ENCODE measurements around the gene TOMM7. TPM values are rescaled to one million over a fixed set of nuclear protein-coding genes. Genes with fewer than 3 reads are reported as not detected.

Gene TOMM7
- total RNA-seq, 1 experiment from 2014 or later: 325 TPM

DNA sequence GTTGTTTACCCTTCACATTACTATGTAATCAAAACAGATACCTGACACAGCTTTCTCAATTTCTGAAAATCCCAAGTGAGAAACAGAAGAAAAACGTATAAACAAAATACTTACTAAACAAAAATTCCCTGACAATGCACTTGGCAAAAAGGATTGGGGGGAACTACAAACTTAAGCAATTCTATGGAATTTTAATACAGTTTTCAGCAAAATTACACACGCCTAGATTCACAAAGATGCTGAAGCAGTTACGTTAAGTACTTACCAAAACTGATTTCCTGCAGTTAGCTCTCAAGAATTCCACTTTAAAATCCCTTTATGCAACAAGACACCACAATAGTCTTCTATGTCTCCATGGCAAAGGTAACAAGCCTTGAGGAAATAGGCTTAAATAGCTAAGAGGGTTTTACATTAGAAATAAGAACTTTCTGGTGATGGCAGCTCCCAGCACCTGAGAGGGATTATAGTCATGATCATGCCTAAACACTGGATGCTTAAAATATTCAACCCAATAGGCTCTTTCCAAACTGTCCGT, 10.8 kb downstream of the TOMM7 start:
- Histone ChIP-seq H4K20me1 (ENCODE audit: insufficient read depth) (peaks cover 5% of the 10 kb centered on the region; the same call in 1 of the 2 replicates), H3K27me3 (ENCODE audit: insufficient read depth, low read length) (no peaks in the 10 kb centered on the region), H3K9ac (ENCODE audit: low read length) (no peak overlapping the region), H2AFZ (ENCODE audit: low read depth, low read length, poor library complexity, severe bottlenecking) (no peak overlapping the region), H3K4me2 (ENCODE audit: low read length) (no peak overlapping the region), H3K4me1 (ENCODE audit: control insufficient read depth in 1 of 2, insufficient read depth in 2 of 2, low read length in 2 of 2) (peaks cover 2 to 5% of the 10 kb centered on the region in 2 experiments; a peak in 3 of 4 replicates), H3K36me3 (ENCODE audit: control insufficient read depth in 1 of 2, insufficient read depth in 2 of 2, low read length in 2 of 2) (peaks cover 10 to 28% of the 10 kb centered on the region in 2 experiments; a peak in 3 of 4 replicates), H3K27ac (ENCODE audit: low read depth, low read length) (no peak overlapping the region), H3K9me2 (ENCODE audit: insufficient read depth) (no peaks in the 10 kb centered on the region), H3K4me3 (replicated peaks in 1 of 2; ENCODE audit: low read depth in 1 of 2, low read length in 2 of 2) (no peak overlapping the region), H3K9me3 (ENCODE audit: control insufficient read depth in 1 of 2, insufficient read depth in 1 of 2, low read depth in 1 of 2, low read length in 2 of 2) (no peaks in the 10 kb centered on the region), H3K79me2 (ENCODE audit: insufficient read depth, low read length) (peaks cover 33% of the 10 kb centered on the region)
- ChIA-PET POLR2A (no interaction called here), CTCF (interaction anchor here (1.3 kb wide), 1 partner anchor 29 kb away, joined by 3 read pairs; no protein-coding TSS in a partner anchor), RAD21 (ENCODE audit: low non-redundant PET in 1 of 2, low total read pairs in 2 of 2, uncharacterized antibody in 2 of 2, unreplicated experiment in 2 of 2) (no interaction called here)
- TF ChIP-seq EGR1 (IDR thresholded peaks at IDR 0.05; ENCODE audit: low read depth) (no peak), POLR2AphosphoS5 (IDR thresholded peaks at IDR 0.05; ENCODE audit: low read depth, low read length) (peak; percentile 9; the same call in 1 of the 2 replicates)
- DNase-seq (ENCODE audit: low read depth, low spot score) (no peak), ATAC-seq (no peak)
- intact Hi-C loops (cut with micrococcal nuclease): no loop called here
- no TSS peak for BruUV-seq (replicated peaks)

DNA sequence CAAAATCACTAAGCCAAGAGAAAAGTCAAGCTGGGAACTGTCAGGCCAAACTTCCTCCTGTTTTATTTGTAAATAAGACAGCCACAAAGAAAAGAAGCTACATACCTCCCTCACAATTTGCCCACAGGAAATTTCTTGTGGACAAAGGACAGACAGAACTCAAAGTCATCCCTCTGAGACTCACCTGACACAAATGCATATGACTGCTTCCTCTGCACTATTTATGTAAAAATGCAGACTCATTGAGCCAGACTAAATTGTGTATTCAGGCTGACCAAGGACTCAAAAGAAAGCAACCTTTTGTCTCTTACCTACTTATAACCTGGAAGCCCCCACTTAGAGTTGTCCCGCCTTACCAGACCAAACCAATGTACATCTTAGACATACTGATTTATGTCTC, 11.8 kb downstream of the TOMM7 start:
- no peak overlapping the region for H2AFZ ChIP-seq (ENCODE audit: low read depth, low read length, poor library complexity, severe bottlenecking)
- H3K4me1 ChIP-seq (ENCODE audit: control insufficient read depth in 1 of 2, insufficient read depth in 2 of 2, low read length in 2 of 2): peaks cover 2 to 5% of the 10 kb centered on the region in 2 experiments; a peak in 3 of 4 replicates
- H3K27me3 ChIP-seq (ENCODE audit: insufficient read depth, low read length): no peaks in the 10 kb centered on the region
- DNase-seq (ENCODE audit: low read depth, low spot score): no peak
- H3K4me2 ChIP-seq (ENCODE audit: low read length): no peak overlapping the region
- TF ChIP-seq JUND (IDR thresholded peaks at IDR 0.05): no peak
- TF ChIP-seq ELF1 (IDR thresholded peaks at IDR 0.05; ENCODE audit: borderline replicate concordance, low read depth): no peak
- TF ChIP-seq FOSL1 (IDR thresholded peaks at IDR 0.05; ENCODE audit: low read depth): no peak
- TF ChIP-seq, protein P1, sequence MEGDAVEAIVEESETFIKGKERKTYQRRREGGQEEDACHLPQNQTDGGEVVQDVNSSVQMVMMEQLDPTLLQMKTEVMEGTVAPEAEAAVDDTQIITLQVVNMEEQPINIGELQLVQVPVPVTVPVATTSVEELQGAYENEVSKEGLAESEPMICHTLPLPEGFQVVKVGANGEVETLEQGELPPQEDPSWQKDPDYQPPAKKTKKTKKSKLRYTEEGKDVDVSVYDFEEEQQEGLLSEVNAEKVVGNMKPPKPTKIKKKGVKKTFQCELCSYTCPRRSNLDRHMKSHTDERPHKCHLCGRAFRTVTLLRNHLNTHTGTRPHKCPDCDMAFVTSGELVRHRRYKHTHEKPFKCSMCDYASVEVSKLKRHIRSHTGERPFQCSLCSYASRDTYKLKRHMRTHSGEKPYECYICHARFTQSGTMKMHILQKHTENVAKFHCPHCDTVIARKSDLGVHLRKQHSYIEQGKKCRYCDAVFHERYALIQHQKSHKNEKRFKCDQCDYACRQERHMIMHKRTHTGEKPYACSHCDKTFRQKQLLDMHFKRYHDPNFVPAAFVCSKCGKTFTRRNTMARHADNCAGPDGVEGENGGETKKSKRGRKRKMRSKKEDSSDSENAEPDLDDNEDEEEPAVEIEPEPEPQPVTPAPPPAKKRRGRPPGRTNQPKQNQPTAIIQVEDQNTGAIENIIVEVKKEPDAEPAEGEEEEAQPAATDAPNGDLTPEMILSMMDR (IDR thresholded peaks at IDR 0.05 in 2 of 3, conservative IDR thresholded peaks at IDR 0.05 in 1 of 3; ENCODE audit: borderline replicate concordance in 1 of 3, insufficient read depth in 1 of 3, low read depth in 2 of 3, low read length in 2 of 3): no peak
- TF ChIP-seq YY1 (IDR thresholded peaks at IDR 0.05; ENCODE audit: extremely low read depth, insufficient replicate concordance, low read depth, low read length): no peak
- no peak for TF ChIP-seq POLR2AphosphoS5 (IDR thresholded peaks at IDR 0.05; ENCODE audit: low read depth, low read length)
- H3K9me2 ChIP-seq (ENCODE audit: insufficient read depth): no peaks in the 10 kb centered on the region
- intact Hi-C loops (cut with micrococcal nuclease): no loop called here
- H3K4me3 ChIP-seq (replicated peaks in 1 of 2; ENCODE audit: low read depth in 1 of 2, low read length in 2 of 2): no peak overlapping the region
- H3K27ac ChIP-seq (ENCODE audit: low read depth, low read length): no peak overlapping the region
- POLR2A ChIA-PET: interaction anchor here (0.6 kb wide), 1 partner anchor 23 kb away, joined by 3 read pairs; no protein-coding TSS in a partner anchor
- CTCF ChIA-PET: interaction anchor here (1.1 to 1.3 kb wide), 2 partner anchors 28 to 245 kb away, joined by 3 to 4 read pairs; no protein-coding TSS in a partner anchor
- RAD21 ChIA-PET (ENCODE audit: low non-redundant PET in 1 of 2, low total read pairs in 2 of 2, uncharacterized antibody in 2 of 2, unreplicated experiment in 2 of 2): no interaction called here
- H3K9me3 ChIP-seq (ENCODE audit: control insufficient read depth in 1 of 2, insufficient read depth in 1 of 2, low read depth in 1 of 2, low read length in 2 of 2): no peaks in the 10 kb centered on the region
- H3K79me2 ChIP-seq (ENCODE audit: insufficient read depth, low read length): peaks cover 23% of the 10 kb centered on the region
- ATAC-seq: no peak
- H3K9ac ChIP-seq (ENCODE audit: low read length): no peak overlapping the region
- H4K20me1 ChIP-seq (ENCODE audit: insufficient read depth): peaks cover 5% of the 10 kb centered on the region; the same call in 1 of the 2 replicates
- no TSS peak for BruUV-seq (replicated peaks)
- peaks cover 8 to 20% of the 10 kb centered on the region in 2 experiments; a peak in 3 of 4 replicates for H3K36me3 ChIP-seq (ENCODE audit: control insufficient read depth in 1 of 2, insufficient read depth in 2 of 2, low read length in 2 of 2)
